Activated CD8-positive, alpha-beta T cell treated with anti-CD3 and anti-CD28 coated beads for 36 hours (primary cell): ENCODE measurements around the gene DOCK6. TPM values are rescaled to one million over a fixed set of nuclear protein-coding genes. Genes with fewer than 3 reads are reported as not detected.
A peak's percentile ranks its signal among the peaks of the same experiment; 100 is the strongest.

Experiments used
- ATAC-seq: fragments of 200-7000 bp; cut with Tn5 transposase; one replicate; pipeline ENCODE4 v1.10.0; 2021; ENCODE audit warnings: mild to moderate bottlenecking, moderate library complexity
- CTCF ChIA-PET: fragments of 350-600 bp; sonication (Branson Sonifier 250); formaldehyde crosslinking; loops from one replicate; lab custom pipeline; 2021; ENCODE audit warnings: antibody characterized with exemption; lab: Charles Lee
- POLR2A ChIA-PET: fragments of 350-600 bp; sonication (Branson Sonifier 250); formaldehyde crosslinking; loops from one replicate; lab custom pipeline; 2021; ENCODE audit warnings: antibody characterized with exemption; lab: Charles Lee
- DNase-seq: peaks from one replicate; pipeline ENCODE4 v3.0.0-alpha.2; 2020
- H3K27ac Mint-ChIP-seq: one replicate; pipeline ENCODE4 v1.8.0; 2021; ENCODE audit warnings: mild to moderate bottlenecking, mixed read lengths
- H3K27me3 Mint-ChIP-seq: one replicate; pipeline ENCODE4 v1.8.0; 2021; ENCODE audit warnings: mixed read lengths
- H3K36me3 Mint-ChIP-seq: one replicate; pipeline ENCODE4 v1.8.0; 2021; ENCODE audit warnings: low read depth, mixed read lengths
- H3K4me1 Mint-ChIP-seq: one replicate; pipeline ENCODE4 v1.8.0; 2021; ENCODE audit warnings: low read depth, mixed read lengths
- H3K4me3 Mint-ChIP-seq: one replicate; pipeline ENCODE4 v1.8.0; 2021; ENCODE audit warnings: mild to moderate bottlenecking, moderate library complexity, mixed read lengths
- H3K9me3 Mint-ChIP-seq: one replicate; pipeline ENCODE4 v1.8.0; 2021; ENCODE audit warnings: mixed read lengths
- CTCF ChIP-seq: fragments of 200-600 bp; IDR thresholded peaks from one replicate; pipeline ENCODE4 v1.8.0; 2022; ENCODE audit warnings: antibody characterized with exemption, mild to moderate bottlenecking
- intact Hi-C: fragments of 100-400 bp; cut with micrococcal nuclease; formaldehyde crosslinking; loops from one replicate; pipeline ENCODE4 v1.10.0; 2022
- total RNA-seq, 2 experiments: library from RNA; stranded (reverse); gene quantifications; one replicate each; pipeline ENCODE4 v1.2.3, GENCODE V29; 2021

The DOCK6 gene
- total RNA-seq, 2 experiments from 2014 or later = 4.5 to 7.9 TPM

DNA sequence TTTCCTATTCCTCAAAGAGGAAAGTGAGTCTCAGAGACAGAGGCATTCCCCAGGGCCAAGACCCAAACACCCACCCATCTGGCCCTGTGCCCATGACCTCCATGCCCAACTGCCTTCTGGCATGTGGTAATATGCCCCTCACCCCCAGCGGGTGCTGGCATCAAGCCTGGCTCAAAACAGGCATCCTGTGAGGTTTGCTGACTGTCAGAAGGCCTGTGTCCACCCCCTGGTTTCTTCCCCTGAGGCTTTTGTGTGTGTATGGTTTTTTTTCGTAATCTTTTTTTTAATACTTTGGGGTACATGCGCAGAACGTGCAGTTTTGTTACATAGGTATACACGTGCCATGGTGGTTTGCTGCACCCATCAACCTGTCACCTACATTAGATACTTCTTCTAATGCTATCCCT lies 57.4 kb downstream of the DOCK6 start:
- H3K36me3 Mint-ChIP-seq = no peaks in the 10 kb centered on the region
- CTCF ChIA-PET = interaction anchor here (0.7 to 2.5 kb wide), 4 partner anchors 62 to 270 kb away, joined by 3 to 9 read pairs (median 4); no protein-coding TSS in a partner anchor
- H3K4me1 Mint-ChIP-seq = no peaks in the 10 kb centered on the region
- TF ChIP-seq CTCF = no peak
- H3K4me3 Mint-ChIP-seq = no peak overlapping the region
- no peak for DNase-seq
- no peak for ATAC-seq
- intact Hi-C loops = loop anchor here (5.0 kb wide), 1 partner anchor 68 kb away; no protein-coding TSS in a partner anchor
- H3K27ac Mint-ChIP-seq = no peak overlapping the region
- no peaks in the 10 kb centered on the region for H3K9me3 Mint-ChIP-seq
- no peaks in the 10 kb centered on the region for H3K27me3 Mint-ChIP-seq
- POLR2A ChIA-PET = no interaction called here

DNA sequence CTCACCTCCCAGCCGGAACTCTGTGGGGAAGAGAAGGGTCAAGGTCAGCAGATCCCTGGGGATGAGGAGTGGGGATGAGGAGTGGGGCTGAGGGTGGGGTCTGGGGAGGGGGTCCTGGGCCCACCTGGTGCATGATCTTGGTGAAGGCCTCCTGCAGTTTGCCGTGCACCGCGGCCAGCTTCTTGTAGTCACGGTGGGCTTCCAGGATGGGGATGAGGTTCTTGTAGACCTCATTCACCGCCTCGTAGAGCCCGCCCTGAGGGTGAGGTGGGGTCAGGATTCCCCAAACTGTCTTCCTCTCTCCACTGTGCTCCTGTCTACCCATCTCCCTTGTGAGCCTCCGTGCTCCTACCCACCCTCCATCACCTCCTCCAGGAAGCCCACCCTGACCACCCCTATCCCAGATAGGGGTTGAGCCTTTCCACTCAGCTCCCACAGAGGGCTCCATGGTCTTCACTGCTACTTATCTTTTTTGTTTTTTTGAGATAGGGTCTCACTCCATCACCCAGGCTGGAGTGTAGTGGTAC lies 58.2 kb downstream of the DOCK6 start:
- Mint-ChIP-seq H3K27me3 (no peaks in the 10 kb centered on the region), H3K4me3 (no peak overlapping the region), H3K4me1 (no peaks in the 10 kb centered on the region), H3K36me3 (no peaks in the 10 kb centered on the region), H3K9me3 (no peaks in the 10 kb centered on the region), H3K27ac (no peak overlapping the region)
- no peak for ATAC-seq
- intact Hi-C loops = loop anchor here (5.0 kb wide), 1 partner anchor 67 kb away; no protein-coding TSS in a partner anchor
- ChIA-PET POLR2A (interaction anchor here (1.0 kb wide), 1 partner anchor 65 kb away, joined by 4 read pairs; no protein-coding TSS in a partner anchor), CTCF (interaction anchor here (0.7 to 2.5 kb wide), 5 partner anchors 61 to 269 kb away, joined by 3 to 9 read pairs (median 4); no protein-coding TSS in a partner anchor)
- TF ChIP-seq CTCF = no peak
- no peak for DNase-seq

DNA sequence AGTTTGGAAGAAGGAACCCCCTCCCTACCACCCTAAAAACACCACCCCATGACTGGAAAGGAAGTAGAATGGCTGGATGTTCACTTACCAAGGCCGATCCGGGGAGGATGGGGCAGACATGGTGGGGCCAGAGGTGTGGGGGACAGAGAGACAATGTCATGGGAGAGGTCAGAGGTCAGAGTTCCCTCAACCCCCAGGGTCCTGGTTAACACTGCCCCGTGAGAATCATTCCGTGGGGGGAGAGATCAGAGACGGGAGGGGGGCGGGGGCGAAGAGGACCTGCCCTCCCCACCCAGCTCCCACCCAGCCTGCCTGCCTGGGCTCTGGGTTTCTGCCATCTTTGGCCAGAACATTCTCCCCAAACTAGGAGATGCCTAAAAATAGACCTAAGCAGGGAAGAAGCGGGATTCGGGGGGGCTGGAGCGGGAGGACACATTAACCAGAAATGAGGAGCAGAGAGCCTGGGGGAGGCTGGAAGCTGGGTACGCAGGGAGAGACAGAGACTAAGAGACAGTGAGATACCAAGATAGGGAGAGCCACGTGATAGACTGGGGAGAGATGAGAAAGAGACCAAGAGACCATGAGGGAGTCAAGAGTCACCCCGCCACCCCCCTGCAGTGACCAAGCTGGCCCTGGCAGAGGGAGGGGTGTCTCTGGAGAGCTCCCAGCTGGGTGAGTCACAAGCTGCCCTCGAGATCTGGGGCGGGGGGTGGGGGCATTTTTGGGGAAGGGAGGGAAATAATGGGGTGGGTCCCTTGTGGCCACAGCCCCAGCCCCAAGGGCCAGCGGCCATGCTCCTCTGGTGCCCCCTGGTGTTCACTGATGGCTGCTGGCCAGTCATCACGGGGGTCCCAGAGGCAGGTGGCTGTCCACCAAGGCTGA lies 58.9 kb downstream of the DOCK6 start:
- H3K36me3 Mint-ChIP-seq = no peaks in the 10 kb centered on the region
- H3K27ac Mint-ChIP-seq = no peak overlapping the region
- intact Hi-C loops = loop anchor here (5.0 kb wide), 1 partner anchor 66 kb away; no protein-coding TSS in a partner anchor
- no peaks in the 10 kb centered on the region for H3K27me3 Mint-ChIP-seq
- ATAC-seq = no peak
- ChIA-PET POLR2A (interaction anchor here (1.0 kb wide), 1 partner anchor 64 kb away, joined by 4 read pairs; no protein-coding TSS in a partner anchor), CTCF (interaction anchor here (0.8 to 2.5 kb wide), 4 partner anchors 18 to 167 kb away, joined by 3 to 9 read pairs (median 4); no protein-coding TSS in a partner anchor)
- TF ChIP-seq CTCF = peak; percentile 82
- no peak overlapping the region for H3K4me3 Mint-ChIP-seq
- H3K9me3 Mint-ChIP-seq = no peaks in the 10 kb centered on the region
- H3K4me1 Mint-ChIP-seq = no peaks in the 10 kb centered on the region
- peak; percentile 48 for DNase-seq

DNA sequence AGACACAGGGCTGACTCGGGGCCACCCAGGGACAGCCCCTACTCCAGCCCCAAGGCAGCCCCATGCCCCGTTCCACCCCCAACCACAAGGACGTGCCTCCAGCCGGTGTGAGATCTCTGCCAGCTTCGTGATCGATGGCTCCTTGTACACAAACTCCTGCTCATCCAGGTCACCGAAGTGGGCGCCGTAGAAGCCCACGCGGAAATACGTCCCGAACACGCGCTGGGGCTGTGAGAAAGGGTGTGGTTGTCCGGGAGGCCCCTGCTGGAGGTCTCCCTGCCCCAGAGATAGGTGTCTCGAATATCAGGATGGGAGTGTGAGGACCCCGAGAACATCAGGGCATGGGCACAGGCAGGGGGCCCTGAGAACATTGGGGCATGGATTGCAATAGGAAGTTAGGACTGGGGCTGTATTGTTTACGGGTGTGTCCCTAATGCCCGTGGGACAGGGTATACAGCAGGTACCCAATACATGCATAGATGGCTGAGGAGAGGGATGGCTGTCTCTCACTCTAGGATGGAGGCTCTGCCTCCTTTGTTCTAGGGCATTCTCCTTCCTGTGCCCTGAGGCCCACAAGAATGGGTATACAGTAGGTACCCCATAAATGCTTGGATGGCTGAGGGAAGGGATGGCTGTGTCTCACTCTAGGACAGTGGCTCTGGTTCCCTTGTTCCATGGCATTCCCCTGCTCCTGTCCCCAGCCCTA lies 59.7 kb downstream of the DOCK6 start:
- TF ChIP-seq CTCF = no peak
- H3K36me3 Mint-ChIP-seq = no peaks in the 10 kb centered on the region
- no peak overlapping the region for H3K4me3 Mint-ChIP-seq
- no peaks in the 10 kb centered on the region for H3K9me3 Mint-ChIP-seq
- ChIA-PET POLR2A (no interaction called here), CTCF (interaction anchor here (0.8 to 1.2 kb wide), 3 partner anchors 17 to 66 kb away, joined by 3 to 4 read pairs (median 3); no protein-coding TSS in a partner anchor)
- intact Hi-C loops = loop anchor here (5.0 kb wide), 1 partner anchor 65 kb away; no protein-coding TSS in a partner anchor
- peaks cover 2% of the 10 kb centered on the region for H3K27me3 Mint-ChIP-seq
- H3K27ac Mint-ChIP-seq = no peak overlapping the region
- no peaks in the 10 kb centered on the region for H3K4me1 Mint-ChIP-seq
- no peak for ATAC-seq
- DNase-seq = no peak
